SHP77 (cell line): ENCODE data around the gene CFAP20DC.
"Not testable (repeated sequence)": the region's sequence is repeated elsewhere in the genome, so short reads cannot be mapped to it uniquely, and the experiment has no call there.

Source experiments
- DNase-seq, 2 experiments: peaks; one replicate each; lab custom pipeline; 2025; lab: John Stamatoyannopoulos, UW

Gene CFAP20DC

GRCh38 chr3:58746758-58747157 is 303.1 kb downstream of the CFAP20DC start:
- no peak for DNase-seq

DNA sequence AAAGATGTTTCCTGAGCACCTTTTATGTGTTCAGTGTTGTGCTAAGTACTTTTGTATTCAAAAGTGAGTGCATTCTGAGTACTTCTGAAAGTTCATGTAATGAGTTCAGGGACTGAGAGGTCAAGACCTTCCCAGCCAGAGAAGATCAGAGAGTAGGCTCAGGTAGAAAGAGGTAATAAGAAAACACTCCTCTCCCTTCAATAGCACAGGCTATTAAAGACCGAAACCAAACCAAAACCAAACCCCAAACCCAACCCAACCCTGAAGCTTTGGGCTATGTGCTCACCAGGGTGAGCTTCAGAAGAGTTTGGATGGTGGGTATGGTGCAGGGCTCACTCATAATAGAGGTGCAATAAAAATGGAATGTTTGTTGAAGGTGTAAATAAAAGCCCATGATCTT is 306.5 kb downstream of the CFAP20DC start:
- DNase-seq: no peak

DNA sequence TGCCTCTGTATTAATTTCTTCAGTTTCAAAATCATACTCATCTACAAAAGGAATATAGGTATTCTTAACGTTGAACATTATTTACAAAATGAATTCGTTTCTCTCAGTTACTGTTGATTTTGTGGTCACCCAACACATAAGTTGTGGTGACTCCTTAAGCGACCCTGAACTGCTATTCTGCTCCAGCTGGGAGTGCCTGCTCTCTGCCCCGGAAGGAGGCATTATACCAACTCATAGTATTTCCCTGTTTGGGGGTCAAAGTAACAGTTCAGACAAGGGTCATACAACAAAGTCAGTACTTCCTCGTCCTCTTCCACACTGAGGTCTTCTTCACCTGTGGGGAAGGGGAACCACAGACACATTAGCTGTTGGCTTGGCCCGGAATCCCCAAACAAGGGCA is 307.6 kb downstream of the CFAP20DC start:
- DNase-seq: no peak

GRCh38 chr3:58737644-58738043 is 312.2 kb downstream of the CFAP20DC start:
- DNase-seq: no peak

GRCh38 chr3:58731673-58732072 is 318.2 kb downstream of the CFAP20DC start:
- DNase-seq: no peak

DNA sequence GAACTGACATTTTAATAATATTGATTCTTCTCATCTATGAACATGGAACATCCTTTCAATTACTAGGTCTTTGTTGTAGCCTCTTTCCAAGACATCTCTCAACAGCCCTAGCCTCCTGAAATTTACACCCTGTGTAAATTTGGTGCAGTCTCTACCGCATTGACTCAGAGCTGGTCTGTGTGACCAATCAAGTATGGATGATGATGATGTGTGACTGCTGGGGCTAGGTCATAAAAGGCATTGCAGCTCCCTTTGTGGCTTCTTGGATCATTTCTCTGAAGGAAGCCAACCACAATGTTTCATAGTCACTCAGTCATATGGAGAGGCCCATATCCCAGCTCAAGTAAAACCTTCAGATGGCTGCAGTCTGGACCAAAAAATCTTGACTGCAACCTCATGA is 321.1 kb downstream of the CFAP20DC start:
- no peak for DNase-seq

GRCh38 chr3:58725326-58725853 is 324.4 kb downstream of the CFAP20DC start:
- DNase-seq: no peak

GRCh38 chr3:58724336-58724735 is 325.5 kb downstream of the CFAP20DC start:
- no peak for DNase-seq

DNA sequence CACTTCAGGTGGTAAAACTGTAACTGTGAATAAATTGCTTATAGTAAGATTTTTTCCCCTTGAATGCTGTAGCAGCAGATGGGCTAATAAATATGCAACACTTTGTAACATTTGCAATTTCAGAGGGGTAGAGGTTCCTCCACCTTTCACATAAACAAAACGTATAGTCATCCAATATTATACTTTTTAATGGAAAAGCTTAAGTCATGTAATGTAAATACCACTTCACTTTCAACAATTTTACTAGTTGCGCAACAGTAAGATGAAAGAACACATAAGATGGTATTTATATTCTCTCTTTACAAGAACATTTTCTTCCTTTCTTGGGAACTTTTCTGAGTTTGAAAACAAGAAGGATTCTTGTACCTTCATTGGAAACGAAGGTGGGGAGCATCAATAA is 326.7 kb downstream of the CFAP20DC start:
- DNase-seq: no peak

DNA sequence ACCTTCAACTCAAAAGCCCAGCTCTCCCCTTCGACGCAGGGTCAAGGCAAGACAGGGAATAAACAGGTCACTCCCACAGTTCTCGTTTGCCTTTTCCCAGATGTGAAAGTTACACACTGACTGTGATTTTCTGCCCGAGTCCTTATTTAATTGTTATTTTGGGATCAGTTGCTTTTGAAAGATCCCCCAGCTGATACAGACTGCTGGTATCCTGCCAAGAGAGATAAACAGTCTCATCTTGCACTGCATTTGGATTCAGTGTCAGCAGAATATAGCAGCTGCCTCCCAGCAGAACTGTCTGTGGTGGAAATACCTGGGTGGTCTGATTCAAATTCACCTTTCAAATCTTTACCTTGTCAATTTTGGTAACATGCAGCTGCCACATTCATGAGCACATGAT is 327.3 kb downstream of the CFAP20DC start:
- peak in 1 of 2 experiments; percentile 4 for DNase-seq

DNA sequence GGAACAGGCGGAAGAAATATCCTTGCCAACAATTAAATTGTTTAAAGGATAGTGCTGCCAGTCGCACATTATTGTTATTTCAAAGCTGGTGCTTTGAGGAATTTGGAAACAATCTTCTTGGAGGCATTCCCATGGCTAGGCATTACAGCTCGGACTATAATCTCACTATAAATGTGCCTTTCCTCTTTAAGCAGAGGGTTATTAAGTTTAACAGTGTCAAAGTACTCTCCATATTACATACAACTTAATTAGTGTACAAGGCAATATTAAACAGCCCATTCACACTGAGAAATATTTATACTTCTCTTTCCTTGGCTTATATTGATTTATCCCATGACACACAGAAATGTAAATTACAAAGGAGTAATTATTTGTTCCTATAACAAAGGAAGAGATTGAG is 329.3 kb downstream of the CFAP20DC start:
- no peak for DNase-seq

DNA sequence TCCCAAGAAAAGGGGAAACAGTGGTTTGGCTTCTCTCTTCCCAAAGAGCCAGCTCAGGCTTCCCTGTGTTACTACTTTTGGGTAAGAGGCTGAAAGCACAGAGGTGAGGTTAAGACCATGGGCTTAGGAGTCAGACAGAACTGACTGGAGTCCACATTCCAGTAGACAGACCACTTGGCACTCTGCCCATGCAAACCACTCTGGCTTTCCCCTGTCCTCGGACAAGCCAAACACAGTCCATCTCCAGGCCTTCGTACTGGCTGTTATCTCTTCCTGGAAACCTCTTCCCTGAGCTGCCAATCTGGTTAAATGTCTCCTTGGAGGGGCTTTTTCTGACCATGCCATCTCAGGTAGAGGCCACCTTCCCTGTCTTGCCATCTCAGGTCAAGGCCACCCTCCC is 330.1 kb downstream of the CFAP20DC start:
- DNase-seq: no peak

- DNase-seq: no peak
Observed at GRCh38 chr3:58713715-58714401, 336.0 kb downstream of the CFAP20DC start.

DNA sequence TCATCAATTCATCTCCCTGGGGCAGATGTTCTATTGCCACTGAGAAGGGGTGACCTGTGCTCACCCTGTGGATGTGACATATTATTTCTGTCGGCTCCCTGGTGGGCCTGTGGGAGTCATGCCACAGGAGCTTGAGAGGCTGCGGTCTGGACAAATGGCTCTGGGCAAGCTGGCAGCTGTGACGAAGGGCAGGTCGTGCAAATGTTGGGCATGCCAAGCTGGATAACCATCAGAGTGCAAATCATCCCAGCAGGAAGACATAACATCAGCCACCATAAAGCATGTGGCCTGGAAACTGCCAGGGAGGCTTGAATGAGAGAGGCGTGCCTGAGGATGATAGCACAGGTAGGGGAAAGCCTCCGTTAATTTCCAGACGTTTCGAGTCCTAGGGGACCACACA is 338.0 kb downstream of the CFAP20DC start:
- DNase-seq: no peak

DNA sequence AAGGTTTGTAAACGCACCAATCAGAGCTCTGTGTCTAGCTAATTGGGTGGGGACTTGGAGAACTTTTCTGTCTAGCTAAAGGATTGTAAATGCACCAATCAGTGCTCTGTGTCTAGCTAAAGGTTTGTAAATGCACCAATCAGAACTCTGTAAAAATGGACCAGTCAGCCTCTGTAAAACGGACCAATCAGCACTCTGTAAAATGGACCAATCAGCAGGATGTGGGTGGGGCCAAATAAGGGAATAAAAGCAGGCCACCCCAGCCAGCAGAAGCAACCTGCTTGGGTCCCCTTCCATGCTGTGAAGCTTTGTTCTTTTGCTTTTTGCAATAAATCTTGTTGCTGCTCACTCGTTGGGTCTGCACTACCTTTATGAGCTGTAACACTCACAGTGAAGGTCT is 340.8 kb downstream of the CFAP20DC start:
- DNase-seq: not testable (repeated sequence)

GRCh38 chr3:58708116-58708791 is 341.6 kb downstream of the CFAP20DC start:
- DNase-seq: no peak

DNA sequence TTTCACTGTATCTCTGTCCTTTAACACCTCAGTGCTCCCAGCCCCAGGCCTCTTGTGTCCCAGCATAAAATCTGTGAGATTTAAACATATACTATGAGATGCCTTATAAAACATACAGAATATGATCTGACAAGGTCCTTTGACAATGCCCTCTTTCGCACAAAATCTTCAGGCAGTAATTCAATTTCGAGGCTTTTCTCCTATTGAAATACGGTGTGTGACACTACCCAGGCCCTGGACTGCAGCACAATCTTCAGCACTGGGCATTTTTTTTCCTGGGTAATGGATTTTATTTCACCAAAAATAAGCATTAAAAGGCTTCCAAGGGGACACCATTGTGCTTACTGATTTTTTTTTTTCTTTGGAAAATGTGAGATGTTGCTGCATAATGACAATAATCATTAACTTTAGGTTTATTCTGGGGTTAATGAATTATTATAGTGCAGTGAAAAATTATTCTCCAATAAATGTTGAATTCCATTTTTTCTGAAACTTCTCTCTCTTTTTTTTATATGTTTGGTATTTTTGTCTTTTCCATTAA is 342.4 kb downstream of the CFAP20DC start:
- DNase-seq: no peak

DNA sequence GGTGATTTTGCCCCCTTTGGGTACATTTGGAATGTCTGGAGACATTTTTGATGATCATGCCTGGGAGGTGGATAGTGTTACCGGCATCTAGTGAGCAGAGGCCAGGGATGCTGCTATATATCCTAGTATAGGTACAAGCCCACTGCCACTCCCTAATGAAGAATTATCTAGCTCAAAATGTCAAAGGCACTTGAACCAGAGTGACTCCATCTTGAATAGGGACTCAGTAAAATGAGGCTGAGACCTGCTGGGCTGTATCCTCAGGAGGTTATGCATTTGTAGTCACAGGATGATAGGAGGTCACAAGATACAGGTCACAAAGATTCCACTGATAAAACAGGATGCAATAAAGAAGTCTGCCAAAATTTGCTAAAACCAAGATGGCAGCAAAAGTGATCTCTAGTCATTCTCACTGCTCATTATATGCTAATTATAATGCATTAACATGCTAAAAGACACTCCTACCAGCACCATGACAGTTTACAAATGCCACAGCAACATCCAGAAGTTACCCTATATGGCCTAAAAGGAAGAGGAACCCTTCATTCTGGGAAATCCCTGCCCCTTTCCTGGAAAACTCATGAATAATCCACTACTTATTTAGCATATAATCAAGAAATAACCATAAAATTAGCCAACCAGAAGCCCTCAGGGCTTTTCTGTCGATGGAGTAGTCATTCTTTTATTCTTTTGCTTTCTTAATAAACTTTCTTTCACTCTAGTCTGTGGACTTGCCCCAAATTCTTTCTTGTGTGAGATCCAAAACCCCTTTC is 343.2 kb downstream of the CFAP20DC start:
- DNase-seq: no peak

- DNase-seq: no peak
Observed at GRCh38 chr3:58704745-58705144, 345.1 kb downstream of the CFAP20DC start.

DNA sequence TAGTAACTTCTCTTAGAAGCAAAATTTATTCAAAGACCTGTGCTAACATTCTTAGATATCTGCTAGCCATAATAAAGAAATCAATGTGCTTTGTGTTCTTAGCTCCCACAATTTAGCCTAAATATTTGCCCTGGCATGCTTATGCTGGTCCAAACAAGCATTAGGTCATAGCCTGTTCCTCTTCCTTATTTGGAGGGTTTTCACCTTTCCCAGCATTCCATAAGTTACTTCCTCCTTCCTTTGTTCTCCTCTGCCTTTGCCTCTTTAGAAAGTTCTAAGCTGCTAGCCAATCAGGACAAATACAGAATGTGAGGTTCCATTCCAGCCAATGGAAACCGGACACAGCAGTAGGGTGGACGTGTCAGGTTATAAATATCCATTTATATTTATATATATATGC is 345.5 kb downstream of the CFAP20DC start:
- not testable (repeated sequence) for DNase-seq

- DNase-seq: no peak
Observed at GRCh38 chr3:58698246-58698645, 351.6 kb downstream of the CFAP20DC start.

DNA sequence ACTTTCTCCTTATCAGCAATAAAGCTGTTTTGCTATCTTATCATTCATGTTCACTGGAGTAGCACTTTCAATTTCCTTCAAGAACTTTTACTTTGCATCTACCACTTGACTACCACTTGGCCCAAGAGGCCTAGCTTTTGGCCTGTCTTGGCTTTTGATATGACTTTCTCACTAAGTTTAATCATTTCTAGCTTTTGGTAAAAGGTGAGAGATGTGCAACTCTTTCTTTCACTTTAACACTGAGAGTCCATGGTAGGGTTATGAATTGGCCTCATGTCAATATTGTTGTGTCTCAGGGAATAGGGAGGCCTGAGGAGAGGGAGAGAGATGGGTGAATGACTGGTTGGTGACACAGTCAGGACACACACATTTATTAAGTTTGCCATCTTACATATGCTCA is 352.3 kb downstream of the CFAP20DC start:
- no peak for DNase-seq

DNA sequence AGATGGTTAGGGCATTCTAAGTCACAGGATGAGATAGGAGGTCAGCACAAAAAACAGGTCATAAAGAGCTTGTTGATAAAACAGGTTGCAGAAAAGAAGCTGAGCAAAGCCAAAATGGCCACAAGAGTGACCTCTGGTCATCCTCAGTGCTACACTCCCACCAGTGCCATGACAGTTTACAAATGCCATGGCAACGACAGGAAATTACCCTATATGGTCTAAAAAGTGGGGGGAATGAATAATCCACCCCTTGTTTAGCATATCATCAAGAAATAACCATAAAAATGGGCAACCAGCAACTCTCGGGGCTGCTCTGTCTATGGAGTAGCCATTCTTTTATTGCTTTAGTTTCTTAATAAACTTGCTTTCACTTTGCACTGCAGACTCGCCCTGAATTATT is 353.0 kb downstream of the CFAP20DC start:
- not testable (repeated sequence) for DNase-seq
